SK-N-MC (cell line): Measurements from ENCODE around the gene CCDC192.

Source experiments
- EZH2 ChIP-seq: fragments of 200-600 bp; sonication (generic); IDR thresholded peaks from one replicate; pipeline ENCODE4 v1.6.1; 2017; ENCODE audit warnings: antibody characterized with exemption
- FOXP2 ChIP-seq: optimal IDR thresholded peaks from 2 replicates; pipeline ENCODE3; 2011; ENCODE audit warnings: mild to moderate bottlenecking, moderate library complexity; ENCODE audit not compliant: insufficient read depth; ENCODE audit errors: extremely low read length, control extremely low read depth
- POLR2AphosphoS5 ChIP-seq: IDR thresholded peaks from 2 replicates; pipeline ENCODE4 v1.6.1; 2012; ENCODE audit warnings: mild to moderate bottlenecking, low read depth, low read length, borderline replicate concordance

GRCh38 chr5:127854520-127854919, 151.3 kb downstream of the CCDC192 start:
- TF ChIP-seq POLR2AphosphoS5 (no peak), FOXP2 (no peak), EZH2 (no peak)
